ENCODE results near the gene PTPRJ.

PTPRJ gene

DNA sequence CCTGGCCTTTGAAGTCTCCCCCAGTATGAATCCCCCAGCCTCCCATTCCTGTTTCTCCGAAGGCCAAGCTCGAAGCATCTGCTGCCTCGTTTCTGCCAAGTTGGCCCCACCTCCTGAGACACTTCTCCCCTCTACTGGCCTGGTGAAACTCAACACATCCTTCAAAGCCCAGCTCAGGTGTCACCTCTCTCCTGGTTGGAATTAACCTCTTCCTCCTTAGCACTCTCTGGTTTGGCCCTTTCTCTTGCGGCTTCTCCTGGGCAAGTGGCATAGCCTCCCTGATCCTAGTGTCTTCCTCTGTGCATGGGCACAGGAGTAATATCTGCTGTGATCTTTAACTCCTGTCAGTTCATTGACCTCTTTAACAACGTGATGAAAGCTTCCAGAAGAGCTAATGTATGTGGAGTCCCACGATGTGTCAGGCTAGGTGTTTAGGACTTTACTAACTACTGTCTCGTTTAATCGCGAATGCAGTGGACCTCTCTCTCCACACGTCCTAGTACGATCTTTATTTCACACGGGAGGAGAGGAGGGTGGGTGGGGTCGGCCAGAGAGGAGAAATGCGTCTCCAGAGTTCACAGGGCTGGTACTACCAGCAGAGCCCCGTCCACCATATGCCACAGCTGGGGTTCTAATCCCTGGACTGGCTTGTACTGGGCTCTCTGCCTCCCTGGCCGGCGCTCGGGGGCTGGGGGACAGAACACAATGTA is 826 bp upstream of the PTPRJ start:
- TF ChIP-seq MYC (IDR thresholded peaks at IDR 0.05; ENCODE audit: low read depth, low read length) (no peak), POLR2A (IDR thresholded peaks at IDR 0.05; ENCODE audit: extremely low read depth, insufficient read length) (no peak)
- TF ChIP-seq, protein P1, sequence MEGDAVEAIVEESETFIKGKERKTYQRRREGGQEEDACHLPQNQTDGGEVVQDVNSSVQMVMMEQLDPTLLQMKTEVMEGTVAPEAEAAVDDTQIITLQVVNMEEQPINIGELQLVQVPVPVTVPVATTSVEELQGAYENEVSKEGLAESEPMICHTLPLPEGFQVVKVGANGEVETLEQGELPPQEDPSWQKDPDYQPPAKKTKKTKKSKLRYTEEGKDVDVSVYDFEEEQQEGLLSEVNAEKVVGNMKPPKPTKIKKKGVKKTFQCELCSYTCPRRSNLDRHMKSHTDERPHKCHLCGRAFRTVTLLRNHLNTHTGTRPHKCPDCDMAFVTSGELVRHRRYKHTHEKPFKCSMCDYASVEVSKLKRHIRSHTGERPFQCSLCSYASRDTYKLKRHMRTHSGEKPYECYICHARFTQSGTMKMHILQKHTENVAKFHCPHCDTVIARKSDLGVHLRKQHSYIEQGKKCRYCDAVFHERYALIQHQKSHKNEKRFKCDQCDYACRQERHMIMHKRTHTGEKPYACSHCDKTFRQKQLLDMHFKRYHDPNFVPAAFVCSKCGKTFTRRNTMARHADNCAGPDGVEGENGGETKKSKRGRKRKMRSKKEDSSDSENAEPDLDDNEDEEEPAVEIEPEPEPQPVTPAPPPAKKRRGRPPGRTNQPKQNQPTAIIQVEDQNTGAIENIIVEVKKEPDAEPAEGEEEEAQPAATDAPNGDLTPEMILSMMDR (IDR thresholded peaks at IDR 0.05; ENCODE audit: low read depth, low read length): no peak
- TF ChIP-seq, protein P2, sequence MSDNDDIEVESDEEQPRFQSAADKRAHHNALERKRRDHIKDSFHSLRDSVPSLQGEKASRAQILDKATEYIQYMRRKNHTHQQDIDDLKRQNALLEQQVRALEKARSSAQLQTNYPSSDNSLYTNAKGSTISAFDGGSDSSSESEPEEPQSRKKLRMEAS (IDR thresholded peaks at IDR 0.05; ENCODE audit: low read depth, low read length): no peak
- H3K4me3 ChIP-seq (ENCODE audit: low read depth, low read length): no peak overlapping the region
- DNase-seq (ENCODE audit: low read depth): peak; percentile 36

DNA sequence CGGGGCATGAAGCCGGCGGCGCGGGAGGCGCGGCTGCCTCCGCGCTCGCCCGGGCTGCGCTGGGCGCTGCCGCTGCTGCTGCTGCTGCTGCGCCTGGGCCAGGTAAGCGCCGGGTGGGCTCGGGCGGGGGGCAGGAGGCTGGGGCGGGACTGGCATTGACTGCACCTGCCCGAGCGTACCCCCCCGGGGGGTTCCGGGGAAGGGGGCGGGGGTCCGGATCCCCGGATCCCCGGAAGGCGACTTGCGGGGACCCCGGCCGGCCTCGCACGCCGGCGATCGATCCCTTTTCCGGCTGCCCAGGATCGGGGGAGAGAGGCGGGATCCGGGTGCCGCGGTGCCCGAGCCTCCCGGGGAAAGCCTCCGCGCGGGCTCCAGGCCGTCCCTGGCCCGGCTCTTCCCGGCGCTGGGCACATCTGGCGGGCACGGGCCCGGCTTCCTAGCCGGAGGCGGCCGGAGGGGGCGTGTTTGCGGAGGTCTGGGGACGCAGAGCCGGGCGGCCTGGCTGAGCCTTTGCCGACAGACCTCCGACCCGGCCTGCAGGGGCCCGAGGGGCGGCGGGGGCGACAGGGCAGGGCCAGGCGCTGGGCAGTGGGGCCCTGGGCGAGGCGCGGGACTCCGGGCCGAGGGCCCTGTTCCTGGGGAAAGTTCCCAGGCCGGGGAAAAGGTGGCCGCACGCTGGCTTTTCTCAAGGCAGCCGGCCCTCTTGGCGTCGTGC is 705 bp downstream of the PTPRJ start:
- TF ChIP-seq MYC (IDR thresholded peaks at IDR 0.05; ENCODE audit: low read depth, low read length) (no peak), POLR2A (IDR thresholded peaks at IDR 0.05; ENCODE audit: extremely low read depth, insufficient read length) (no peak)
- TF ChIP-seq, protein P2 (IDR thresholded peaks at IDR 0.05; ENCODE audit: low read depth, low read length): no peak
- TF ChIP-seq, protein P1 (IDR thresholded peaks at IDR 0.05; ENCODE audit: low read depth, low read length): no peak
- H3K4me3 ChIP-seq (ENCODE audit: low read depth, low read length): peak overlapping the region; percentile 75
- DNase-seq (ENCODE audit: low read depth): peak; percentile 66

DNA sequence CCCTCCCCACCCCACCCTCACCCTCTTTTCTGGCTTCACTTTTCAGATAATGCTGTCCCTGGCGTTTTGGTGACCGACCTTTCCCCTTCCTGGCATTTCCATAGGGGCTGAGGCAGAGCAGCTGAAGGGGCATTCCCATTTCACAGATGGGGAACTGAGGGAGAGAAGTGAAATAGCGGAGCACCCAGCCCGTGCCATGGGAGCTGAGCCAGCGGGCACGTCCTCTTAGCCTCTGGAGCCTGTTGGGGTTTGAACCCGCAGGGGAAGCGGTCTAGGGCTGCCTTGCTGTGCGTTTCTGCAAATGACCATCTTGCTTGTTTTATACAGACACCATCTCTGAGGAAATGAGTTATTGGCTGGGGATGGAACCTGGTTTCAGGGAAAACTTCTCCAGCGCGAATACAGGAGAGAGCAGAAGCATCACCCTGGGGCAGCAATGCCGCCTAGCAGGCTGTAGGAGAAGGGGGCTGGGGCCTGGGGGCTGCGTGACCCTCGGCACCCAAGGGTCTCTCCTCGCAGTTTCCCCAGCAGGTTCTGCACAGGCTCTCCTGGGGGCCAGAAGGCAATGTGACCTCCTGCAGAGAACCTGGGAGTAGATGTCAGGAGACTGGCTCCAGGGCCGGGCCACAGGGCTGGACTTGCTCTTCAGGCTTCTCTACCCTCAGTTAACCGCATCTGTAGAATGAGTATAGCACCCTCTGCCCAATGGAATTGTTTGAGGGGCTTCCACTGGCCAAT is 1.5 kb downstream of the PTPRJ start:
- peak; percentile 54 for DNase-seq (ENCODE audit: low read depth)

DNA sequence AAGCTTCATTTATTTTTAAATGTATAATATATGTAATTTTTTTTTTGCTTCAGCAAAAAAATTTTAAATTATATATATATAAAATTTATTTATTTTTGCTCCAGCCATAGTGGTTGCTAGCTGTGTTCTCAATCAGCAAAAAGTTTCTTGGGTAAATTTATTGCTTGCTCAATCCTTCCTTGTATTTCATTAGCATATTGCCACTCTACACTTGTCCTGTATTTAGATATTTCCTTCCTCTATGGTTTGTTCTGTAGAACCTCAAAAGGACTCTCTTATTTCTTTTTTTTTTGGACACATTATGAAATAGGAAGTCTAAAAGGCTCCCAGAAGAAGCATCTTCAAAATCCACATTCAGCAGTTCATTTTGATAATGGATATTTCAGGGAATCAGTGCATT is 2.3 kb downstream of the PTPRJ start:
- H3K4me3 ChIP-seq (ENCODE audit: low read depth, low read length): peak overlapping the region; percentile 75
- peak; percentile 49 for DNase-seq (ENCODE audit: low read depth)
- TF ChIP-seq MYC (IDR thresholded peaks at IDR 0.05; ENCODE audit: low read depth, low read length) (no peak), POLR2A (IDR thresholded peaks at IDR 0.05; ENCODE audit: extremely low read depth, insufficient read length) (no peak)
- TF ChIP-seq, protein P2 (IDR thresholded peaks at IDR 0.05; ENCODE audit: low read depth, low read length): no peak
- TF ChIP-seq, protein P1 (IDR thresholded peaks at IDR 0.05; ENCODE audit: low read depth, low read length): no peak

More for the DNA sequence above, 1.5 kb downstream of the PTPRJ start:
- TF ChIP-seq, protein P2 (IDR thresholded peaks at IDR 0.05; ENCODE audit: low read depth, low read length): no peak
- TF ChIP-seq MYC (IDR thresholded peaks at IDR 0.05; ENCODE audit: low read depth, low read length) (no peak), POLR2A (IDR thresholded peaks at IDR 0.05; ENCODE audit: extremely low read depth, insufficient read length) (no peak)
- TF ChIP-seq, protein P1 (IDR thresholded peaks at IDR 0.05; ENCODE audit: low read depth, low read length): no peak
- H3K4me3 ChIP-seq (ENCODE audit: low read depth, low read length): peak overlapping the region; percentile 75

DNA sequence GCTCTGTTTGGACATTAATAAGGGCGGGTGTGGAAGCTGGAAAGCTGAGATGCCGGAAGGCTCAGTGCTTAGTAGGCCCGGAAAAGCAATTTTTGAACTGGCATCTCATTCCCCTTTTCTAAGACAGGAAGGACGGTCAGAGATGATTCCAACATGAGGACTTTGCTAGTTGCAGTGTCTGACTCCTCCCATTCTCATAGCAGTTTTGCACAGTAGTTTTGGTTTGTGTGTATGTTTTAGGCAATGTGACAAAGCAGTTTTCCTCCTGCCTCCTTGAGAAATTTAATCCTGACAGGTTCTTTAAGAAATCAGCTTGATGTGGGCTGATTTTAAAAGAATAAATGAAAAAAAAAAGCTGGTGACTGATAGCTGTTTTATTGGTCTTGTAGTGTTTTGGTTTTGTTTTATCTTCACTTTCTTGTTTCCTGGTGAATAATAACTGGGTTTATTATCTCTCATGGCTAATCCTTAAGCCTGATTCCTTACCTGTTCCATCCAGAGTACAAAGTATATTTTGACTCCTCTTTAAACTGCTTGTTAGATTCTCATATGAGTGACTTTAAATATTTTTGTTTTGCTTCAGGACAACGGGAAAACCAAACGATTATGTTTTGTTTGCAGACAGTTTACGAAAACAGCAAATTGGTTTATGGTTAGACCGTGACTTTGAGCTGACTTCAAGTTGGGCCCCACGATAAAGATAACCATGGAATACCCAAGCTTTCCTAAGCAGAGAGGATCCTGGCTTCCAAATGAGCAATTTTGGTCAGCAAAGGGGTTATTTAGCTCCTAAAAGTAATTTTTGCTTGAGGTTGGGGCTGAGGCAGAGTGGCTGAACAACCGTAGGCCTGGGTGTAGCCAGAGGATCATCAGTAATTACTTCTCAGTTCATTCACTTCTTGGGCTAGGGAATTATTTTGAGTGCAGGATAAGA is 3.4 kb downstream of the PTPRJ start:
- peak overlapping the region; percentile 25 for H3K4me3 ChIP-seq (ENCODE audit: low read depth, low read length)
- peak; percentile 58 for DNase-seq (ENCODE audit: low read depth)
- TF ChIP-seq, protein P1 (IDR thresholded peaks at IDR 0.05; ENCODE audit: low read depth, low read length): no peak
- TF ChIP-seq POLR2A (IDR thresholded peaks at IDR 0.05; ENCODE audit: extremely low read depth, insufficient read length) (no peak), MYC (IDR thresholded peaks at IDR 0.05; ENCODE audit: low read depth, low read length) (no peak)
- TF ChIP-seq, protein P2 (IDR thresholded peaks at IDR 0.05; ENCODE audit: low read depth, low read length): no peak
